ELR (cell line): ENCODE results near the gene CROCC.
"Not testable (repeated sequence)": the region's sequence is repeated elsewhere in the genome, so short reads cannot be mapped to it uniquely, and the experiment has no call there.

ENCODE experiments used
- DNase-seq: peaks from one replicate; pipeline ENCODE4 v3.0.0-alpha.2; 2015; ENCODE audit warnings: low read depth

The CROCC gene, protein sequence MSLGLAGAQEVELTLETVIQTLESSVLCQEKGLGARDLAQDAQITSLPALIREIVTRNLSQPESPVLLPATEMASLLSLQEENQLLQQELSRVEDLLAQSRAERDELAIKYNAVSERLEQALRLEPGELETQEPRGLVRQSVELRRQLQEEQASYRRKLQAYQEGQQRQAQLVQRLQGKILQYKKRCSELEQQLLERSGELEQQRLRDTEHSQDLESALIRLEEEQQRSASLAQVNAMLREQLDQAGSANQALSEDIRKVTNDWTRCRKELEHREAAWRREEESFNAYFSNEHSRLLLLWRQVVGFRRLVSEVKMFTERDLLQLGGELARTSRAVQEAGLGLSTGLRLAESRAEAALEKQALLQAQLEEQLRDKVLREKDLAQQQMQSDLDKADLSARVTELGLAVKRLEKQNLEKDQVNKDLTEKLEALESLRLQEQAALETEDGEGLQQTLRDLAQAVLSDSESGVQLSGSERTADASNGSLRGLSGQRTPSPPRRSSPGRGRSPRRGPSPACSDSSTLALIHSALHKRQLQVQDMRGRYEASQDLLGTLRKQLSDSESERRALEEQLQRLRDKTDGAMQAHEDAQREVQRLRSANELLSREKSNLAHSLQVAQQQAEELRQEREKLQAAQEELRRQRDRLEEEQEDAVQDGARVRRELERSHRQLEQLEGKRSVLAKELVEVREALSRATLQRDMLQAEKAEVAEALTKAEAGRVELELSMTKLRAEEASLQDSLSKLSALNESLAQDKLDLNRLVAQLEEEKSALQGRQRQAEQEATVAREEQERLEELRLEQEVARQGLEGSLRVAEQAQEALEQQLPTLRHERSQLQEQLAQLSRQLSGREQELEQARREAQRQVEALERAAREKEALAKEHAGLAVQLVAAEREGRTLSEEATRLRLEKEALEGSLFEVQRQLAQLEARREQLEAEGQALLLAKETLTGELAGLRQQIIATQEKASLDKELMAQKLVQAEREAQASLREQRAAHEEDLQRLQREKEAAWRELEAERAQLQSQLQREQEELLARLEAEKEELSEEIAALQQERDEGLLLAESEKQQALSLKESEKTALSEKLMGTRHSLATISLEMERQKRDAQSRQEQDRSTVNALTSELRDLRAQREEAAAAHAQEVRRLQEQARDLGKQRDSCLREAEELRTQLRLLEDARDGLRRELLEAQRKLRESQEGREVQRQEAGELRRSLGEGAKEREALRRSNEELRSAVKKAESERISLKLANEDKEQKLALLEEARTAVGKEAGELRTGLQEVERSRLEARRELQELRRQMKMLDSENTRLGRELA (N-terminal part only)

GRCh38 chr1:16921391-16922185 lies at the start of gene CROCC:
CROCC (plus strand) TSS chr1:16921931; CDS start chr1:16922019, 88 bp downstream.
- DNase-seq, result peak; percentile 42

GRCh38 chr1:16872152-16873075 lies 49.3 kb upstream of the CROCC start:
- DNase-seq, result peak; percentile 95

DNA sequence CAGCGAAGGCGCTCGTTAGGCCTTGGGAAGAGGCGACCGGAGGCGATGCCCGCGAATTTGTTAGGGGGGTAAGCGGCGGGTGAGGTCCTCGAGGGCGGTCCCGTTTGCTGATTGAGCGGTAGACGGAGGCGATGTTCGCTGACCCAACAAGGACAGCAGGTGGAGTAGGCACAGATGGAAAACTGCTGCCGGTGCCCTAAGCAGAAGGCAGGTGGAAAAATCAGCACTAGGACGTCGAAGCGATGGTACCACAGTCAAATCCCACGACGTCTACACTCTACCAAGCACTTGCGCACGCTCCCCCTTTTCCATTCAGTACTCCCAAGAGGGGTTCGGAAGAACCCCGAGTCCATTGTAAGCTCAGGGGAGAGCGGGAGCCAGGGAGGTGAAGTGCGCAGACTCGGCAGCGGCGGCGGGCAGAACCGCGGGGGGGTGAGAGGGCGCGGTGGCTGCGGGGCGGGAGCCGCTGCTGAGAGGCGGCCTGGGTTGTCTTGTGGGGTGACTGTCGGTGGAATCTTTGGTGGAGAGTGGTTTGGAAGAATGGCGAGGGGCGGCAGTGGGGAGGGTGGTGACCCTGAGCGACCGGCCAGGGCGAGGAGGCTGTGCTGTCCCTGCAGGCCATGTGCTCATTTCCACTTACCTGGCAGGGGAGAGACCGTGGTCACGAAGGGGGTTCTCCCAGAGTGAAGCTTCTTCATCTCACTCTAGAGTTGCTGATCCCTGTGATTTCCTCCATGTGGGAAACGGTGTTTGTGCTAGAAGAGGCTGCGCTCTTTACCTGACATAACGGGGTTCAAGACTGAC lies 48.5 kb upstream of the CROCC start:
- peak; percentile 40 for DNase-seq

- not testable (repeated sequence) for DNase-seq
Measured at GRCh38 chr1:16874968-16875765, 46.6 kb upstream of the CROCC start.

DNA sequence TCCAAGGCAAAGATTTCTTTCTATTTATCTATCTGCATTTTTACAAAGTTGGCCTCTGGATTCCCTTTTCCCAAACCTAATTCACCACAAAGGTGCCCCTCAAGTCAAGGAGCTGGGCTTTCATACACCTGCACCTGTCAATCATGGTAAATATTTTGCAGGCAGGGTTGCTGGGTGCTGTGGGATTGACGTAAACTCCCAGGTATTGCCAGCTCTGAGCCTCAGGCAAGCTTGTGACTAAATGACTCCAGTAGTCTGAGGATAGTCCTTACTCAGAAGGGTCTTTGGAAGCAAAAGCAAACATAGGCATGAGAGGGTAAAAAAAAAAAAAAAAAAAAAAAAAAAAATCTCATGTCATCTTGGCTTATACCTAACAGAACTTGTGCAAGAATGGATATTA lies 40.0 kb upstream of the CROCC start:
- not testable (repeated sequence) for DNase-seq

DNA sequence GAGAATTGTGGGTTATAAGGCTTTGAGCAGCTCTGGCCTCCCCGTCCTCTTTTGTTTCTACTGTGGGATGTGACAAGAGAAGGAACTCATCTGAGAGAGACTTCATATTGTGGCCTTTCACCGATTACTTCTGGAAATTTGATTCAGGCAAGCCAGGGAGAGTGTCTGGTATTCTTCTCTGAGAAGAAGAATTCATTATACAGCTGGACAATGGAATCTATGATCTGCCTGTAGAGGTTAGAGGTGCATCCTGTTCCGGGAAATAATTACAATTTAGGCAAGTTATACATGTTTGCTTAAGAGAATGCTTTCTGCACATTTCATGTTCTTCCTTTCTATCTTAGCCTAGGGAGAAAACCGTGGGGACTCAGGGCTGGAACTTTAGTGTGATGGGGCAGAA lies 38.7 kb upstream of the CROCC start:
- no peak for DNase-seq

DNA sequence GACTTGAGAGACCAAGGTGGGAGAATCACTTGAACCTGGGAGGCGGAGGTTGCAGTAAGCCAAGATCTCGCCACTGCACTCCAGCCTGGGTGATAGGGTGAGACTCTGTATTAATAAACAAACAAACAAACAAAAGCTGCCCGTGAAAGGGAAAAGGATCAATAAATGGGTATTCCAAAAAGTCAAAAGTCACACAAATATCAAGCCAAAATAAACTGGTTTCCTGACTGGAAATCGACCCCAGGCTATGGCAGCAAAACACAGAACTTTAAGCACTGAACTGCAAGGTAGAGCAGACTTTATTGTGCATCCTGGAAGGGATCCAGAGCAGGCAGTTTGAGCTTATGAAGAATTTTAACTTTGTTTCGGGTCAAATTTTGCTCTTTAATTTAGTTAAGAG lies 37.2 kb upstream of the CROCC start:
- DNase-seq, result not testable (repeated sequence)

- DNase-seq, result no peak
Measured at GRCh38 chr1:16886860-16887605, 34.7 kb upstream of the CROCC start.

DNA sequence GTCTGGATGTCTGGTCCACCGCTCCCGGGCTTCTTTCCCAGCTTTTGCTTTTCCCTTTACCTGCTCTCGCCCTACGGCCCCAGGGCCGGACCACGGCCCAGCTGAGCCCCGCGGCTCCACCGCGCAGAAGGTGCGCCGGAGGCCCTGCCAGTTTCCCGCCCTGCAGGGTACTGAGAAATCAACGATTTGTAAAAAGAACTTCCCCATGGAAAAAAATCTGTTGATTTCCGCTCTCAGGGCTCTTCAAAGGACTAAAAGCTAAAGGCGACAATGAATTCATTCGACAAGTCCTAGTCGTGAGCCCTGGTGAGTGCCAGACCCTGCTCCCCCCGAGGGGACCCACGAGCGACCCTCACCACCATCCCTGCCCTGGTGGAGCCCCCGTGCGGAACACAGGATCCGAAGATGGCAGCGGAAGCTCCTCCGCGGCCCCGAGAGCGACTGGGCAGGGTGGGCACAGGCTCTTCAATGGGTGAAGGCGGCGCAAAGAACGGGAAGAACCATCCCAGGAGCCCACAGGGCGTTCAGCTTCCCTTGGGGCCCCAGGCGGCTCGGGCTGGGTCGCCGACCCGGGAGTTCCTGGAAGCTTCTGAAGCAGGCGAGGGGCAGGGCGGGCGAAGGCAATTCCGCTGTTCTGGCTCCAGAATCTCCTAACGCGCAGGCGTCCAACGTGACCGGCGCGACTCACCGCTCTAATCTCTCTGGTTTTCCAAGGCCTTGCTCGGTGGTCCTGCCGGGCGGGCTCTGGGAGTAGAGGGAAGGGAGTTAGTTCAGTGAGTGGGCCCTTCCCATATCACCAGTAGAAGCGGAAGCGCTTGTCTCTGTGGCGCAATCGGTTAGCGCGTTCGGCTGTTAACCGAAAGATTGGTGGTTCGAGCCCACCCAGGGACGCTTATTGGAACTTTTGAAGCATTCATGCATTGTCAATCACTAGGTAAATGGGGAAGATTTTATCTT lies 32.6 kb upstream of the CROCC start:
- DNase-seq, result peak; percentile 65

GRCh38 chr1:16890539-16891021 lies 31.2 kb upstream of the CROCC start:
- DNase-seq, result not testable (repeated sequence)

DNA sequence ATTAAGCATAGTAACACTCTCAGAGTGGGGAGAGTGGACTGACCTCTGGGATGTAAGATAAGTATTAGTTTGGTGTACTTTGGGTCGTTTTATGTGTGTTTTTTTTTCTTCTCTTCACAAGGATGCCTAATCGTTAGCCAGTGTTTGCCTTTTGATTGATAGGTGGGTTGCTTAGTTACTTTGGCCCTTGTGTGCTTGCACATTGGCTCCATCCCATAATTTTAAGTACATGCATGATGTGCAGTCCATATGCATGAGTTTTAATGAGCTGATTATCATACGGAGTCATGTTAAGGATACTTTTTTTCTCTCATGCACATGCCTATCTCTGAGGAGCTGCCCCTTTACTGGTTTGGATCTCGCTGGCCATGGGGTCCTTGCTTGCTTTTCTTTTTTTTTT lies 30.7 kb upstream of the CROCC start:
- DNase-seq, result not testable (repeated sequence)

DNA sequence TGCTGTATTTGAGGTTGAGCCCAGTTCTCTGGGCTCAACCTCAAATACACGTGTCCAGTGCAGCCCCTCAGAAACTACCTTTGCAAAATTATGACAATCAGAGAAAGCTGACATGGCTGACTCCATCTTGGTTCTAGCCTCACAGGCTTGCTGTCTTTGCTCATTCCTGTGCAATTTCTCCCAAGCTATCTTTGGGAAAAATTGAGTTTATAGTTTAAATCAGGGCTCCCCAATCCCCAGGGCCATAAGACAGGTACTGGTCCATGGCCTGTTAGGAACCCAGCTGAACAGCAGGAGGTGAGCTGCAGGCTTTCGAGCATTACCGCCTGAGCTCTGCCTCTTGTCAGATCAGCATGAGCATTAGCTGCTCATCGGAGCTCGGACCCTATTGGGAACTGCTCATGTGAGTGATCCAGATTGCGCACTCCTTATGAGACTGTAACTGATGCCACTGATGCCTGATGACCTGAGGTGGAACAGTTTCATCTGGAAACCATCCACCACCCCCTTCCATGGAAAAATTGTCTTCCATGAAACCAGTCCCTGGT lies 28.7 kb upstream of the CROCC start:
- not testable (repeated sequence) for DNase-seq

DNA sequence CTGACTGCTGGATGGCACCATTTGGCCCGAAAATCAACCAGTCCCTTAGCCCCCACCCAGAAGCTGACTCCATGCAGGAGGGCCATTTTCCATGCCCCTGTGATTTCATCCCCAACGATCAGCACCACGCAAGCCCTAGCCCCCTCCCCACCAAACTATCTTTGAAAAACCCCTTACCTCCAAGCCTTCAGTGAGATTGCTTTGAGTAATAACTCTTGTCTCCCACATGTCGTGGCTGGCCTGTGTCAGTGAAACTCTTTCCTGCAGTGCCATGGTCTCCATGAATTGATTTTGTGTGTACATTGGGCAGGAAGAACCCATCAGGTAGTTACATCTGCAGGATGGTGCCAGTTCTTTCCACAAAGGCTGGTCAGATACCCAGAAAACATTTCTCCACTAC lies 27.9 kb upstream of the CROCC start:
- not testable (repeated sequence) for DNase-seq

DNA sequence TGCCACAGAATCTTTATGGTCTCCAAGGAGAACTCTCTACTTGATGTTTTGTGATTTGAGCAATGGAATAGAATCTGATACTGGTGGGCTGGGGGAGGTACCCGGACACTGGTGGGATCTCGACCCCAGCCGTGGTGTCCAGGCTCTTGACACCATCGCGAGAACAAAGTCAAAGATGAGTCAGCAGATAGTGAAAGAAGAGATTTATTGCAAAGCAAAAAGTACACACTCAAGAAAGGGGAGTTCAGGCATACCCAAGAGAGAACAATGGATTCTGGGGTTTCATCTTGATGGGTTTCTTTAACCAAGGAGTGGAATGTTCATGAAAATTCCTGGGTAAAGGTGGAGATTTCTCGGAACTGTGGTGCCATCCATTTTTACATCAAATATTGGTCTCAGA lies 27.4 kb upstream of the CROCC start:
- DNase-seq, result not testable (repeated sequence)

GRCh38 chr1:16895233-16895597 lies 26.5 kb upstream of the CROCC start:
- not testable (repeated sequence) for DNase-seq
